ENCODE results near the gene ATXN2. TPM values are rescaled to one million over a fixed set of nuclear protein-coding genes. Genes with fewer than 3 reads are reported as not detected.
"Not testable (repeated sequence)": the region's sequence is repeated elsewhere in the genome, so short reads cannot be mapped to it uniquely, and the experiment has no call there.

ATXN2 gene
- total RNA-seq, 1 experiment from 2014 or later, result 56.3 TPM

- CTCF ChIA-PET, result no interaction called here
Observed at GRCh38 chr12:111602348-111602747, 3.2 kb upstream of the ATXN2 start.

GRCh38 chr12:111600986-111601385 lies 1.9 kb upstream of the ATXN2 start:
- H3K36me3 Mint-ChIP-seq; H3K27ac Mint-ChIP-seq; ATAC-seq; DNase-seq (ENCODE audit: low spot score); H3K27me3 Mint-ChIP-seq (ENCODE audit: low read depth); POLR2A ChIA-PET; CTCF ChIA-PET; H3K9me3 Mint-ChIP-seq; H3K4me3 Mint-ChIP-seq: not testable (repeated sequence)
- H3K4me1 Mint-ChIP-seq, result peaks cover 15% of the 10 kb centered on the region

More at GRCh38 chr12:111602348-111602747, 3.2 kb upstream of the ATXN2 start:
- no peak for DNase-seq (ENCODE audit: low spot score)
- POLR2A ChIA-PET, result no interaction called here
- H3K4me1 Mint-ChIP-seq, result peaks cover 5% of the 10 kb centered on the region
- H3K27me3 Mint-ChIP-seq (ENCODE audit: low read depth), result no peaks in the 10 kb centered on the region
- TF ChIP-seq ZNF512 (CRISPR knock-in tag; IDR thresholded peaks at IDR 0.05; ENCODE audit: borderline replicate concordance) (no peak), NFE2L1 (CRISPR knock-in tag; IDR thresholded peaks at IDR 0.05) (no peak), TEAD1 (CRISPR knock-in tag; IDR thresholded peaks at IDR 0.05) (no peak), CREM (CRISPR knock-in tag; IDR thresholded peaks at IDR 0.05) (no peak), JUN (CRISPR knock-in tag; IDR thresholded peaks at IDR 0.05) (no peak), GTF2I (CRISPR knock-in tag; conservative IDR thresholded peaks at IDR 0.05) (no peak), MAX (CRISPR knock-in tag; IDR thresholded peaks at IDR 0.05) (no peak), FOXK1 (CRISPR knock-in tag; IDR thresholded peaks at IDR 0.05) (no peak)
- no peaks in the 10 kb centered on the region for H3K36me3 Mint-ChIP-seq
- ATAC-seq, result no peak
- no peak overlapping the region for H3K4me3 Mint-ChIP-seq
- peaks cover 9% of the 10 kb centered on the region for H3K9me3 Mint-ChIP-seq
- H3K27ac Mint-ChIP-seq, result no peak overlapping the region

- Mint-ChIP-seq H3K9me3 (peaks cover 9% of the 10 kb centered on the region), H3K27me3 (ENCODE audit: low read depth) (no peaks in the 10 kb centered on the region), H3K4me1 (peaks cover 23% of the 10 kb centered on the region), H3K36me3 (no peaks in the 10 kb centered on the region), H3K4me3 (peak overlapping the region; percentile 79), H3K27ac (peak overlapping the region; percentile 94)
- DNase-seq (ENCODE audit: low spot score), result no peak
- POLR2A ChIA-PET, result no interaction called here
- no peak for TF ChIP-seq E2F4 (CRISPR knock-in tag; IDR thresholded peaks at IDR 0.05; ENCODE audit: borderline replicate concordance, low read depth)
- TF ChIP-seq SMAD4 (CRISPR knock-in tag; IDR thresholded peaks at IDR 0.05), result no peak
- no peak for TF ChIP-seq ATF6 (CRISPR knock-in tag; IDR thresholded peaks at IDR 0.05)
- no peak for ATAC-seq
- CTCF ChIA-PET, result no interaction called here
Observed at GRCh38 chr12:111600205-111600642, 1.1 kb upstream of the ATXN2 start.

GRCh38 chr12:111599453-111600204 lies 514 bp upstream of the ATXN2 start:
- Mint-ChIP-seq H3K36me3 (no peaks in the 10 kb centered on the region), H3K4me3 (peak overlapping the region; percentile 79), H3K9me3 (peaks cover 7% of the 10 kb centered on the region), H3K4me1 (peaks cover 29% of the 10 kb centered on the region), H3K27ac (peak overlapping the region; percentile 94), H3K27me3 (ENCODE audit: low read depth) (no peaks in the 10 kb centered on the region)
- peak; percentile 89 for ATAC-seq
- CTCF ChIA-PET, result no interaction called here
- POLR2A ChIA-PET, result interaction anchor here (1.0 kb wide), 1 partner anchor 35 kb away, joined by 3 read pairs; no protein-coding TSS in a partner anchor
- peak; percentile 91 for DNase-seq (ENCODE audit: low spot score)
- TF ChIP-seq ZNF532 (CRISPR knock-in tag; IDR thresholded peaks at IDR 0.05; ENCODE audit: borderline replicate concordance), result no peak
- 0 out of 2 replicates have a peak, but pooled peaks have one; percentile 50 for TF ChIP-seq IRF1 (CRISPR knock-in tag; IDR thresholded peaks at IDR 0.05)
- no peak for TF ChIP-seq HMGA2 (CRISPR knock-in tag; IDR thresholded peaks at IDR 0.05)
- no peak for TF ChIP-seq ELF4 (CRISPR knock-in tag; IDR thresholded peaks at IDR 0.05; ENCODE audit: low read depth)

All from WTC11 (cell line).